Mucosa of descending colon (tissue), 3 donors: ENCODE measurements around the gene RIPOR2. TPM values are rescaled to one million over a fixed set of nuclear protein-coding genes. Genes with fewer than 3 reads are reported as not detected.
"Not testable (repeated sequence)": the region's sequence is repeated elsewhere in the genome, so short reads cannot be mapped to it uniquely, and the experiment has no call there.

Experiments used
- ATAC-seq: fragments of 200-7000 bp; cut with Tn5 transposase; one replicate; pipeline ENCODE4 v1.9.1; 2020; ENCODE audit warnings: mild to moderate bottlenecking, moderate library complexity
- DNase-seq, 3 donors: peaks; one replicate each; pipeline ENCODE4 v3.0.0-alpha.2; 2020
- H3K36me3 ChIP-seq: fragments of 200-600 bp; one replicate; pipeline ENCODE4 v1.8.0; 2021; ENCODE audit warnings: low read depth, mild to moderate bottlenecking
- H3K4me1 ChIP-seq: fragments of 200-600 bp; one replicate; pipeline ENCODE4 v1.8.0; 2021; ENCODE audit warnings: low read depth, mild to moderate bottlenecking
- H3K4me3 ChIP-seq: fragments of 200-600 bp; one replicate; pipeline ENCODE4 v1.8.0; 2021; ENCODE audit warnings: mild to moderate bottlenecking
- H3K9me3 ChIP-seq: fragments of 200-600 bp; one replicate; pipeline ENCODE4 v1.8.0; 2021; ENCODE audit warnings: mild to moderate bottlenecking
- CTCF ChIP-seq: fragments of 200-600 bp; IDR thresholded peaks from one replicate; pipeline ENCODE4 v1.8.0; 2022; ENCODE audit warnings: antibody characterized with exemption, mild to moderate bottlenecking
- intact Hi-C, 2 donors: fragments of 100-400 bp; cut with DNase I in 1 of 2; cut with micrococcal nuclease in 1 of 2; formaldehyde crosslinking; loops; one replicate each; pipeline versions ENCODE4 v1.11.0 to v1.11.1; 2022; cut with DNase I, micrococcal nuclease
- total RNA-seq, 3 donors: library from RNA; stranded (reverse); fragmentation: NEBNext Ultra II Directional in 2 of 3; extraction: Animal tissue kit (Norgen Biotek cat#: 25700) in 2 of 3; gene quantifications; one replicate each; pipeline versions ENCODE4 v1.2.1 to v1.2.4, GENCODE V29; 2021 to 2023
- donor health status: DM: no; HTN: no; CAD: no; lungs with moderate emphysema.
- donor health status: DM: no; HTN: no; CAD: no.
- donor health status: DM: no; HTN: yes; CAD: no.

RIPOR2 gene
- total RNA-seq, 3 donors from 2014 or later: 2.9 to 4.7 (median 4.1) TPM

- no peak for ATAC-seq
- intact Hi-C loops: no loop called here
- H3K4me1 ChIP-seq: no peaks in the 10 kb centered on the region
- no peak for TF ChIP-seq CTCF
- no peaks in the 10 kb centered on the region for H3K9me3 ChIP-seq
- DNase-seq: no peak
- H3K36me3 ChIP-seq: no peaks in the 10 kb centered on the region
- H3K4me3 ChIP-seq: no peak overlapping the region
Observed at GRCh38 chr6:24883618-24884017, 52.1 kb downstream of the RIPOR2 start.

GRCh38 chr6:24882835-24883555 is 52.8 kb downstream of the RIPOR2 start:
- Histone ChIP-seq H3K4me1 (no peaks in the 10 kb centered on the region), H3K36me3 (no peaks in the 10 kb centered on the region), H3K4me3 (no peak overlapping the region), H3K9me3 (no peaks in the 10 kb centered on the region)
- no peak for TF ChIP-seq CTCF
- intact Hi-C loops: no loop called here
- DNase-seq (no peak), ATAC-seq (no peak)

- H3K36me3 ChIP-seq: no peaks in the 10 kb centered on the region
- TF ChIP-seq CTCF: no peak
- DNase-seq: no peak
- ATAC-seq: no peak
- intact Hi-C loops: no loop called here
- H3K9me3 ChIP-seq: no peaks in the 10 kb centered on the region
- no peaks in the 10 kb centered on the region for H3K4me1 ChIP-seq
- H3K4me3 ChIP-seq: no peak overlapping the region
Observed at GRCh38 chr6:24882295-24882694, 53.5 kb downstream of the RIPOR2 start.

- H3K9me3 ChIP-seq: no peaks in the 10 kb centered on the region
- H3K36me3 ChIP-seq: no peaks in the 10 kb centered on the region
- DNase-seq (no peak), ATAC-seq (no peak)
- intact Hi-C loops: no loop called here
- no peaks in the 10 kb centered on the region for H3K4me1 ChIP-seq
- TF ChIP-seq CTCF: no peak
- H3K4me3 ChIP-seq: no peak overlapping the region
Observed at GRCh38 chr6:24881376-24881775, 54.4 kb downstream of the RIPOR2 start.

GRCh38 chr6:24880451-24880850 is 55.3 kb downstream of the RIPOR2 start:
- intact Hi-C loops: no loop called here
- Histone ChIP-seq H3K4me1 (no peaks in the 10 kb centered on the region), H3K9me3 (no peaks in the 10 kb centered on the region), H3K4me3 (no peak overlapping the region), H3K36me3 (no peaks in the 10 kb centered on the region)
- TF ChIP-seq CTCF: no peak
- DNase-seq (no peak), ATAC-seq (no peak)

- Histone ChIP-seq H3K4me1 (no peaks in the 10 kb centered on the region), H3K36me3 (no peaks in the 10 kb centered on the region), H3K9me3 (no peaks in the 10 kb centered on the region), H3K4me3 (no peak overlapping the region)
- DNase-seq (no peak), ATAC-seq (no peak)
- intact Hi-C loops: no loop called here
- no peak for TF ChIP-seq CTCF
Observed at GRCh38 chr6:24879351-24879750, 56.4 kb downstream of the RIPOR2 start.

- H3K4me1 ChIP-seq, H3K9me3 ChIP-seq, H3K4me3 ChIP-seq, ATAC-seq, DNase-seq, intact Hi-C loops, H3K36me3 ChIP-seq: not testable (repeated sequence)
Observed at GRCh38 chr6:24877747-24878146, 58.0 kb downstream of the RIPOR2 start.
